HEK293 (cell line): ENCODE measurements around the gene C1orf198.

ENCODE experiments used
- HOXD13 ChIP-seq: sonication (generic); formaldehyde crosslinking; IDR thresholded peaks from 2 replicates; pipeline ENCODE4 v1.8.0; 2022; ENCODE audit warnings: missing genetic modification reagents, borderline replicate concordance
- TCF7L2 ChIP-seq: IDR thresholded peaks from 2 replicates; pipeline ENCODE4 v1.6.1; 2011; ENCODE audit warnings: low read depth, mild to moderate bottlenecking, inconsistent platforms, low read length, moderate library complexity, borderline replicate concordance
- ZBTB1 ChIP-seq: fragments of 450-650 bp; formaldehyde crosslinking; IDR thresholded peaks from 2 replicates; pipeline ENCODE4 v1.5.1; 2016; ENCODE audit warnings: missing biosample characterization, missing genetic modification characterization
- ZBTB20 ChIP-seq: fragments of 450-650 bp; formaldehyde crosslinking; IDR thresholded peaks from 2 replicates; pipeline ENCODE4 v1.5.1; 2016; ENCODE audit warnings: missing biosample characterization, missing genetic modification characterization
- ZNF140 ChIP-seq: fragments of 450-650 bp; formaldehyde crosslinking; IDR thresholded peaks from 2 replicates; pipeline ENCODE4 v1.5.1; 2016; ENCODE audit warnings: missing biosample characterization, missing genetic modification characterization
- ZNF335 ChIP-seq: fragments of 450-650 bp; formaldehyde crosslinking; conservative IDR thresholded peaks from 2 replicates; pipeline ENCODE4 v1.5.1; 2016; ENCODE audit warnings: missing biosample characterization, missing genetic modification characterization
- ZNF404 ChIP-seq: fragments of 450-650 bp; formaldehyde crosslinking; IDR thresholded peaks from 2 replicates; pipeline ENCODE4 v1.5.1; 2017; ENCODE audit warnings: missing biosample characterization, missing genetic modification characterization
- ZNF561 ChIP-seq: fragments of 450-650 bp; IDR thresholded peaks from 2 replicates; pipeline ENCODE4 v1.5.1; 2018; ENCODE audit warnings: missing biosample characterization, missing genetic modification characterization, borderline replicate concordance
- TF ChIP-seq, protein P1 (sequence below): fragments of 450-650 bp; formaldehyde crosslinking; IDR thresholded peaks from 2 replicates; pipeline ENCODE4 v1.5.1; 2016; ENCODE audit warnings: missing biosample characterization, missing genetic modification characterization
- TF ChIP-seq, protein P2 (sequence below): fragments of 450-650 bp; formaldehyde crosslinking; IDR thresholded peaks from 2 replicates; pipeline ENCODE4; 2016; ENCODE audit warnings: missing biosample characterization, missing genetic modification characterization

DNA sequence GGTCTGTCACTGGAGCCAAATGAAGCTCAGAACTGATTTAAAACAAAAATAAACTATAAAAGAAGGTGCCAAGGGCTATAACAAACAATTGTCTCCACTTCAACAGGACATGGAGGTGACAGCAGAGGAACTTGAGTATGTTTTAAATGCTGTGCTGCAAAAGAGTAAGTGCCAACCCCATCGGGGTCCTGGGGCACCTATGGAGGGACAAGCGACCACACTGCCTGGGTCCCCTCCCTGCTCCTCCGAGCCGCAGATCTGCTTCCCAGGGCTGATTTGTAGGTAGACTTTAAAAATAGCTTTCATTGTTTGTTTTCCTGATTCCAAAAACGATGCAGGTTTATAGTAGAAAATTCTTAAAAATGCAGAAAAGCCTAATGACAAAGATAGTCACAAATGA is 78.3 kb downstream of the C1orf198 start:
- no peak for TF ChIP-seq ZBTB20
- TF ChIP-seq, protein P1, sequence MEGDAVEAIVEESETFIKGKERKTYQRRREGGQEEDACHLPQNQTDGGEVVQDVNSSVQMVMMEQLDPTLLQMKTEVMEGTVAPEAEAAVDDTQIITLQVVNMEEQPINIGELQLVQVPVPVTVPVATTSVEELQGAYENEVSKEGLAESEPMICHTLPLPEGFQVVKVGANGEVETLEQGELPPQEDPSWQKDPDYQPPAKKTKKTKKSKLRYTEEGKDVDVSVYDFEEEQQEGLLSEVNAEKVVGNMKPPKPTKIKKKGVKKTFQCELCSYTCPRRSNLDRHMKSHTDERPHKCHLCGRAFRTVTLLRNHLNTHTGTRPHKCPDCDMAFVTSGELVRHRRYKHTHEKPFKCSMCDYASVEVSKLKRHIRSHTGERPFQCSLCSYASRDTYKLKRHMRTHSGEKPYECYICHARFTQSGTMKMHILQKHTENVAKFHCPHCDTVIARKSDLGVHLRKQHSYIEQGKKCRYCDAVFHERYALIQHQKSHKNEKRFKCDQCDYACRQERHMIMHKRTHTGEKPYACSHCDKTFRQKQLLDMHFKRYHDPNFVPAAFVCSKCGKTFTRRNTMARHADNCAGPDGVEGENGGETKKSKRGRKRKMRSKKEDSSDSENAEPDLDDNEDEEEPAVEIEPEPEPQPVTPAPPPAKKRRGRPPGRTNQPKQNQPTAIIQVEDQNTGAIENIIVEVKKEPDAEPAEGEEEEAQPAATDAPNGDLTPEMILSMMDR, result no peak
- TF ChIP-seq ZNF140 (tag by site-specific recombination), result no peak
- no peak for TF ChIP-seq ZBTB1 (tag by site-specific recombination)
- no peak for TF ChIP-seq ZNF404 (tag by site-specific recombination)
- TF ChIP-seq ZNF335 (tag by site-specific recombination), result no peak
- no peak for TF ChIP-seq HOXD13
- TF ChIP-seq, protein P2, sequence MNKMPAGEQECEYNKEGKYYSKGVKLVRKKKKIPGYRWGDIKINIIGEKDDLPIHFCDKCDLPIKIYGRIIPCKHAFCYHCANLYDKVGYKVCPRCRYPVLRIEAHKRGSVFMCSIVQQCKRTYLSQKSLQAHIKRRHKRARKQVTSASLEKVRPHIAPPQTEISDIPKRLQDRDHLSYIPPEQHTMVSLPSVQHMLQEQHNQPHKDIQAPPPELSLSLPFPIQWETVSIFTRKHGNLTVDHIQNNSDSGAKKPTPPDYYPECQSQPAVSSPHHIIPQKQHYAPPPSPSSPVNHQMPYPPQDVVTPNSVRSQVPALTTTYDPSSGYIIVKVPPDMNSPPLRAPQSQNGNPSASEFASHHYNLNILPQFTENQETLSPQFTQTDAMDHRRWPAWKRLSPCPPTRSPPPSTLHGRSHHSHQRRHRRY (tag by site-specific recombination), result no peak
- TF ChIP-seq TCF7L2, result no peak
- TF ChIP-seq ZNF561 (tag by site-specific recombination), result no peak
